B cell (primary cell): Measurements from ENCODE around the gene TMEM9. TPM values are rescaled to one million over a fixed set of nuclear protein-coding genes. Genes with fewer than 3 reads are reported as not detected.

Source experiments
- ATAC-seq: fragments of 200-7000 bp; cut with Tn5 transposase; one replicate; pipeline ENCODE4 v1.10.0; 2021; ENCODE audit warnings: low read depth, mild to moderate bottlenecking, moderate number of reproducible peaks, moderate library complexity
- CTCF ChIA-PET: fragments of 350-600 bp; sonication (Branson Sonifier 250); formaldehyde crosslinking; loops from one replicate; lab custom pipeline; 2021; ENCODE audit warnings: antibody characterized with exemption, inconsistent platforms; lab: Charles Lee
- POLR2A ChIA-PET: fragments of 350-600 bp; sonication (Branson Sonifier 250); formaldehyde crosslinking; loops from one replicate; lab custom pipeline; 2021; ENCODE audit warnings: antibody characterized with exemption; lab: Charles Lee
- DNase-seq: peaks from one replicate; pipeline ENCODE4 v3.0.0; 2013
- H2AFZ ChIP-seq: 2 replicates; pipeline ENCODE4 v1.6.1; 2012; ENCODE audit warnings: mild to moderate bottlenecking, low read depth, low read length; ENCODE audit not compliant: insufficient read depth, poor library complexity, severe bottlenecking
- H3K27ac ChIP-seq, 2 donors: 1 replicate in 1 of 2; 2 replicates in 1 of 2; pipeline ENCODE4 v1.5.1; 2012 to 2013; ENCODE audit warnings: low read length in 2 of 2, mild to moderate bottlenecking in 2 of 2, moderate library complexity in 1 of 2
- H3K27me3 ChIP-seq, 4 experiments: fragments of 200-600 bp in 1 of 4; sonication (generic) in 1 of 4; replicated peaks in 1 of 4; 1 replicate in 2 of 4; 2 replicates in 2 of 4; pipeline versions ENCODE4 v1.6.1 to v1.7.0; 2013 to 2016; ENCODE audit warnings: low read length in 3 of 4, mild to moderate bottlenecking in 2 of 4, mixed read lengths in 1 of 4, moderate library complexity in 1 of 4; ENCODE audit not compliant: insufficient read depth in 4 of 4, control insufficient read depth in 3 of 4; ENCODE audit errors: control extremely low read depth in 1 of 4
- H3K36me3 ChIP-seq, 2 experiments: replicated peaks in 1 of 2; 1 replicate in 1 of 2; 2 replicates in 1 of 2; pipeline versions ENCODE4 v1.6.1 to v1.7.1; 2013; ENCODE audit warnings: low read length in 1 of 2; ENCODE audit not compliant: insufficient read depth in 2 of 2, control insufficient read depth in 1 of 2; ENCODE audit errors: control extremely low read depth in 1 of 2, extremely low read depth in 1 of 2
- H3K4me1 ChIP-seq, 2 donors: fragments of 200-600 bp in 1 of 2; sonication (generic) in 1 of 2; 1 replicate in 1 of 2; 2 replicates in 1 of 2; pipeline versions ENCODE4 v1.5.1 to v1.6.1; 2013 to 2017; ENCODE audit warnings: low read length in 2 of 2; ENCODE audit not compliant: control insufficient read depth in 2 of 2, insufficient read depth in 2 of 2
- H3K4me2 ChIP-seq: replicated peaks from 2 replicates; pipeline ENCODE3; 2012; ENCODE audit warnings: mild to moderate bottlenecking, low read depth, low read length; ENCODE audit not compliant: poor library complexity, severe bottlenecking
- H3K4me3 ChIP-seq, 5 experiments: fragments of 200-600 bp in 1 of 5; sonication (generic) in 1 of 5; 1 replicate in 3 of 5; 2 replicates in 2 of 5; pipeline versions ENCODE4 v1.5.1 to v1.7.0; 2011 to 2016; ENCODE audit warnings: low read length in 4 of 5, mild to moderate bottlenecking in 4 of 5, low read depth in 2 of 5, control low read depth in 1 of 5, moderate library complexity in 1 of 5; ENCODE audit not compliant: insufficient read depth in 1 of 5; ENCODE audit errors: control extremely low read depth in 1 of 5, extremely low read depth in 1 of 5
- H3K79me2 ChIP-seq: fragments of 200-600 bp; sonication (generic); one replicate; pipeline ENCODE4 v1.6.0; 2016; ENCODE audit warnings: low read length; ENCODE audit not compliant: control insufficient read depth, insufficient read depth
- H3K9ac ChIP-seq: fragments of 200-600 bp; sonication (generic); 2 replicates; pipeline ENCODE4 v1.6.1; 2017; ENCODE audit warnings: mild to moderate bottlenecking, low read length, moderate library complexity
- H3K9me3 ChIP-seq, 3 donors: one replicate each; pipeline versions ENCODE4 v1.6.1 to v1.7.1; 2013; ENCODE audit warnings: low read length in 2 of 3; ENCODE audit not compliant: control insufficient read depth in 2 of 3, insufficient read depth in 1 of 3; ENCODE audit errors: control extremely low read depth in 1 of 3
- H4K20me1 ChIP-seq: 2 replicates; pipeline ENCODE4 v1.6.0; 2012; ENCODE audit warnings: mild to moderate bottlenecking, low read length; ENCODE audit not compliant: insufficient read depth, control insufficient read depth, poor library complexity, severe bottlenecking
- H3K27ac Mint-ChIP-seq: one replicate; pipeline ENCODE4 v1.8.0; 2021; ENCODE audit warnings: mixed read lengths
- H3K27me3 Mint-ChIP-seq: one replicate; pipeline ENCODE4 v1.8.0; 2021; ENCODE audit warnings: mixed read lengths
- H3K4me1 Mint-ChIP-seq: one replicate; pipeline ENCODE4 v1.8.0; 2021; ENCODE audit warnings: mixed read lengths
- H3K4me3 Mint-ChIP-seq: one replicate; pipeline ENCODE4 v1.8.0; 2021; ENCODE audit warnings: mixed read lengths
- H3K9me3 Mint-ChIP-seq: one replicate; pipeline ENCODE4 v1.8.0; 2022; ENCODE audit warnings: mixed read lengths; ENCODE audit not compliant: insufficient read depth
- EZH2 ChIP-seq: IDR thresholded peaks from 2 replicates; pipeline ENCODE4 v1.6.1; 2012; ENCODE audit warnings: borderline replicate concordance, low read depth, mild to moderate bottlenecking, moderate library complexity, low read length; ENCODE audit not compliant: insufficient read depth, poor library complexity, severe bottlenecking
- WGBS: methylation state at CpG from one replicate; pipeline ENCODE4 v1.1.5; 2013; ENCODE audit warnings: missing lambda C conversion rate; ENCODE audit not compliant: insufficient coverage; 5-methylcytosine and 5-hydroxymethylcytosine counted together
- intact Hi-C: fragments of 100-400 bp; cut with micrococcal nuclease; formaldehyde crosslinking; loops from one replicate; pipeline ENCODE4 v1.10.0; 2022
- polyA plus RNA-seq: library from polyadenylated mRNA; depleted of rRNA; stranded (reverse); fragments of >200 nt; gene quantifications from 2 replicates; pipeline ENCODE4 v1.2.3, GENCODE V29; 2012
- total RNA-seq, 2 donors: library from RNA; stranded (reverse); fragments of 120-200 nt in 1 of 2; gene quantifications; 1 replicate in 1 of 2; 2 replicates in 1 of 2; pipeline versions ENCODE4 v1.2.3 to v1.2.4, GENCODE V29; 2013 to 2022
- TF ChIP-seq, protein P1 (sequence below): fragments of 200-600 bp; IDR thresholded peaks from one replicate; pipeline ENCODE4 v1.8.0; 2022; ENCODE audit warnings: antibody characterized with exemption, mild to moderate bottlenecking

The TMEM9 gene
- total and polyA plus RNA-seq, 2 donors (not counting 1 experiment from before 2014, with no cell fraction given) = 23.6 to 29.2 TPM

DNA sequence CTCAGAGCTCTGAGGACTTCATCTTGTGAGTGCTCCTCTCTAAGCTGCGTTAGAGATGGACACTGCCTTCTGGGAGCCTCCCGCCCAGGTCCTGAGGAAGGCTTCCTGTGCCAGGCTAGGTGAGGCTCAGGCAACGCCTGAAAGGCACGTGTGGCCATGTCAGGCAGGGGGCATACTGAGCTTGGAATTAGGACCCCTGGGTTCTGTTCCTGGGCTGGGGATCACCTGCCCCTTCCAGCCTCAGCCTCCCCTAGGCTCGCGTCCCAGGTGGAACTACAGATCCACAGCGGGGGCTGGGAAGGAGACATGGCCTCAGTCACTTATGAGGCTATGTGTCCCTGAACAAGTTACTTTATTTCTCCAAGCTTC lies 17.3 kb downstream of the TMEM9 start:
- intact Hi-C loops = no loop called here
- ATAC-seq (no peak), DNase-seq (no peak)
- Histone ChIP-seq H3K27me3 (no peaks in the 10 kb centered on the region), H3K36me3 (peaks cover 0 to 14% of the 10 kb centered on the region in 2 experiments), H3K79me2 (no peaks in the 10 kb centered on the region), H3K4me1 (peaks cover 0 to 6% of the 10 kb centered on the region in 2 donors), H3K27ac (no peak overlapping the region), H3K4me3 (no peak overlapping the region), H2AFZ (no peak overlapping the region), H4K20me1 (no peaks in the 10 kb centered on the region), H3K9ac (no peak overlapping the region), H3K9me3 (no peaks in the 10 kb centered on the region), H3K4me2 (no peak overlapping the region)
- ChIA-PET POLR2A (no interaction called here), CTCF (interaction anchor here (0.9 to 1.6 kb wide), 2 partner anchors 14 to 23 kb away, joined by 3 to 4 read pairs; no protein-coding TSS in a partner anchor)
- Mint-ChIP-seq H3K27me3 (no peaks in the 10 kb centered on the region), H3K9me3 (peaks cover under 1% of the 10 kb centered on the region), H3K4me1 (peaks cover 4% of the 10 kb centered on the region), H3K27ac (no peak overlapping the region), H3K4me3 (no peak overlapping the region)
- 98% methylated on average over 4 of the region's 7 CpGs for WGBS
- no peak for TF ChIP-seq EZH2
- TF ChIP-seq, protein P1, sequence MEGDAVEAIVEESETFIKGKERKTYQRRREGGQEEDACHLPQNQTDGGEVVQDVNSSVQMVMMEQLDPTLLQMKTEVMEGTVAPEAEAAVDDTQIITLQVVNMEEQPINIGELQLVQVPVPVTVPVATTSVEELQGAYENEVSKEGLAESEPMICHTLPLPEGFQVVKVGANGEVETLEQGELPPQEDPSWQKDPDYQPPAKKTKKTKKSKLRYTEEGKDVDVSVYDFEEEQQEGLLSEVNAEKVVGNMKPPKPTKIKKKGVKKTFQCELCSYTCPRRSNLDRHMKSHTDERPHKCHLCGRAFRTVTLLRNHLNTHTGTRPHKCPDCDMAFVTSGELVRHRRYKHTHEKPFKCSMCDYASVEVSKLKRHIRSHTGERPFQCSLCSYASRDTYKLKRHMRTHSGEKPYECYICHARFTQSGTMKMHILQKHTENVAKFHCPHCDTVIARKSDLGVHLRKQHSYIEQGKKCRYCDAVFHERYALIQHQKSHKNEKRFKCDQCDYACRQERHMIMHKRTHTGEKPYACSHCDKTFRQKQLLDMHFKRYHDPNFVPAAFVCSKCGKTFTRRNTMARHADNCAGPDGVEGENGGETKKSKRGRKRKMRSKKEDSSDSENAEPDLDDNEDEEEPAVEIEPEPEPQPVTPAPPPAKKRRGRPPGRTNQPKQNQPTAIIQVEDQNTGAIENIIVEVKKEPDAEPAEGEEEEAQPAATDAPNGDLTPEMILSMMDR = no peak

DNA sequence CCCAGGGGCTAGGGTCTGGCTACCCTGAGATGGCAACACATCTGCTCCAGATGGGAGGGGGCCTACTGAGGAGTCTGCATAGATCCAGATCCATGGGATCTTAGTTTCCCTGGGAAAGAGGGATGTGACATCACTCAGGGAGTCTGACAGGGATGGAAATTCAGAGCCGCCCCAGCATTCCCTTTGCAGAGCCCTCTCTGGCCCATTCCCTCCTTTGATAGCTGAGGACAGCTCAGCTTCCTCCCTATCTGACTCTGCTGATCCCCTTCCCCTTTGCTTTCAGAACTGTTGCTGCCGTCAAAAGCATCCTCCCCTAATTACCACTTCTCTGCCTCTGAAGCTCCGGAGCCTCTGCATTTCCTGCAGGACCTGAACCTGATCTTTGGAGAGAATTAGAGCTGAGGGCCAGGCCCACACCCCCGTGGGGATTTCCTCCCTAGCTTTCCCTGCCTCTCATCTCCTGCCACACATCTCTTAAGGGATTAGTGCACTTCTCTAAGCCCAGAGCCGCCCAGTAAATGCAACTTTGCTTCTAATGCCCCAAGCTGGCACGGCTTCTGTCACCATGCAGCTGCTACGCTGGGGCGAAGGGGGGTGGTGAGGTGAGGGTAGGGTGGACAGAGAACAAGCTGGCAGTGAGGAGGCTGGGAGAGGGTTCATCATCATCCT lies 17.8 kb downstream of the TMEM9 start:
- H2AFZ ChIP-seq = no peak overlapping the region
- no peak overlapping the region for H3K27ac ChIP-seq
- no peak overlapping the region for H3K4me3 Mint-ChIP-seq
- H3K4me1 Mint-ChIP-seq = peaks cover 4% of the 10 kb centered on the region
- peaks cover 0 to 6% of the 10 kb centered on the region in 2 donors for H3K4me1 ChIP-seq
- no peaks in the 10 kb centered on the region for H3K27me3 Mint-ChIP-seq
- no peaks in the 10 kb centered on the region for H4K20me1 ChIP-seq
- no peaks in the 10 kb centered on the region for H3K79me2 ChIP-seq
- DNase-seq (no peak), ATAC-seq (no peak)
- H3K4me2 ChIP-seq = no peak overlapping the region
- no peak overlapping the region for H3K9ac ChIP-seq
- H3K27ac Mint-ChIP-seq = no peak overlapping the region
- no peaks in the 10 kb centered on the region for H3K27me3 ChIP-seq
- no peaks in the 10 kb centered on the region for H3K9me3 ChIP-seq
- H3K4me3 ChIP-seq = no peak overlapping the region
- 90% methylated on average over 6 of the region's 8 CpGs for WGBS
- intact Hi-C loops = no loop called here
- ChIA-PET CTCF (interaction anchor here (0.9 to 1.6 kb wide), 2 partner anchors 14 to 22 kb away, joined by 3 to 4 read pairs; no protein-coding TSS in a partner anchor), POLR2A (no interaction called here)
- no peak for TF ChIP-seq EZH2
- TF ChIP-seq, protein P1 = no peak
- peaks cover 0 to 13% of the 10 kb centered on the region in 2 experiments for H3K36me3 ChIP-seq
- peaks cover 3% of the 10 kb centered on the region for H3K9me3 Mint-ChIP-seq
